Liver (tissue), 9 donors: Measurements from ENCODE around the gene MAGEF1. TPM values are rescaled to one million over a fixed set of nuclear protein-coding genes. Genes with fewer than 3 reads are reported as not detected.

Experiments used
- DNase-seq: peaks from one replicate; pipeline ENCODE4 v3.0.0-alpha.2; 2017; ENCODE audit warnings: low spot score
- H3K27ac ChIP-seq, 2 donors: one replicate each; pipeline ENCODE4 v1.7.0; 2013; ENCODE audit warnings: inconsistent platforms in 2 of 2, low read length in 2 of 2, control low read depth in 1 of 2, low read depth in 1 of 2, mild to moderate bottlenecking in 1 of 2
- H3K27me3 ChIP-seq, 4 donors: one replicate each; pipeline versions ENCODE4 v1.6.1 to v1.7.0; 2013; ENCODE audit warnings: low read length in 3 of 4, inconsistent platforms in 1 of 4, mild to moderate bottlenecking in 1 of 4, moderate library complexity in 1 of 4; ENCODE audit not compliant: control insufficient read depth in 4 of 4, insufficient read depth in 4 of 4
- H3K36me3 ChIP-seq, 4 donors: one replicate each; pipeline versions ENCODE4 v1.6.1 to v1.7.0; 2013; ENCODE audit warnings: low read length in 3 of 4, mild to moderate bottlenecking in 3 of 4, low read depth in 1 of 4, moderate library complexity in 1 of 4; ENCODE audit not compliant: control insufficient read depth in 4 of 4, insufficient read depth in 3 of 4
- H3K4me1 ChIP-seq, 4 donors: one replicate each; pipeline versions ENCODE4 v1.6.1 to v1.7.0; 2013; ENCODE audit warnings: low read length in 3 of 4, mild to moderate bottlenecking in 3 of 4, moderate library complexity in 1 of 4; ENCODE audit not compliant: control insufficient read depth in 4 of 4, insufficient read depth in 4 of 4
- H3K4me3 ChIP-seq, 3 donors: one replicate each; pipeline versions ENCODE4 v1.6.1 to v1.7.0; 2013; ENCODE audit warnings: low read length in 3 of 3, control low read depth in 1 of 3, low read depth in 1 of 3, mild to moderate bottlenecking in 1 of 3
- H3K9ac ChIP-seq, 2 donors: one replicate each; pipeline ENCODE4 v1.7.0; 2013; ENCODE audit warnings: low read length in 2 of 2, mild to moderate bottlenecking in 2 of 2, moderate library complexity in 2 of 2, control low read depth in 1 of 2, low read depth in 1 of 2
- H3K9me3 ChIP-seq, 4 donors: one replicate each; pipeline versions ENCODE4 v1.6.1 to v1.7.0; 2013; ENCODE audit warnings: low read length in 3 of 4; ENCODE audit not compliant: control insufficient read depth in 4 of 4
- ATF3 ChIP-seq: IDR thresholded peaks from 2 replicates; pipeline ENCODE4 v1.6.1; 2016; ENCODE audit warnings: antibody characterized with exemption
- FOXA1 ChIP-seq: IDR thresholded peaks from 2 replicates; pipeline ENCODE4 v1.6.1; 2016; ENCODE audit warnings: antibody characterized with exemption
- FOXA2 ChIP-seq: IDR thresholded peaks from 2 replicates; pipeline ENCODE4 v1.6.1; 2016; ENCODE audit warnings: antibody characterized with exemption
- HNF4A ChIP-seq, 2 donors: conservative IDR thresholded peaks; 2 replicates each; pipeline ENCODE4 v1.6.1; 2016; ENCODE audit warnings: antibody characterized with exemption in 2 of 2, mild to moderate bottlenecking in 2 of 2
- HNF4G ChIP-seq: IDR thresholded peaks from 2 replicates; pipeline ENCODE4 v1.6.1; 2016; ENCODE audit warnings: antibody characterized with exemption
- MAX ChIP-seq: IDR thresholded peaks from 2 replicates; pipeline ENCODE4 v1.6.1; 2016; ENCODE audit warnings: antibody characterized with exemption
- NR2F2 ChIP-seq: IDR thresholded peaks from 2 replicates; pipeline ENCODE4 v1.6.1; 2016; ENCODE audit warnings: antibody characterized with exemption
- RAD21 ChIP-seq, 2 donors: IDR thresholded peaks; 2 replicates each; pipeline ENCODE4 v1.6.1; 2016; ENCODE audit warnings: antibody characterized with exemption in 2 of 2, mild to moderate bottlenecking in 2 of 2
- RXRA ChIP-seq, 2 donors: IDR thresholded peaks; 2 replicates each; pipeline ENCODE4 v1.6.1; 2017 to 2018; ENCODE audit warnings: antibody characterized with exemption in 2 of 2, mild to moderate bottlenecking in 1 of 2
- SP1 ChIP-seq: IDR thresholded peaks from 2 replicates; pipeline ENCODE4 v1.6.1; 2018; ENCODE audit warnings: antibody characterized with exemption, mild to moderate bottlenecking
- TAF1 ChIP-seq: conservative IDR thresholded peaks from 2 replicates; pipeline ENCODE4 v1.6.1; 2016; ENCODE audit warnings: antibody characterized with exemption, mild to moderate bottlenecking
- YY1 ChIP-seq: IDR thresholded peaks from 2 replicates; pipeline ENCODE4 v1.6.1; 2016; ENCODE audit warnings: antibody characterized with exemption, mild to moderate bottlenecking
- ZBTB33 ChIP-seq: IDR thresholded peaks from 2 replicates; pipeline ENCODE4 v1.6.1; 2016; ENCODE audit warnings: antibody characterized with exemption
- WGBS: extraction: QIAGEN DNeasy Blood & Tissue Kit; methylation state at CpG from one replicate; pipeline ENCODE4 v1.1.7; 2013; 5-methylcytosine and 5-hydroxymethylcytosine counted together
- polyA plus RNA-seq, 2 donors: library from polyadenylated mRNA; stranded (reverse) in 1 of 2; unstranded in 1 of 2; fragments of 200-250 nt in 1 of 2; fragments of >200 nt in 1 of 2; fragmentation: Nextera tagmentation in 1 of 2; extraction: Ambion mirVana in 1 of 2; gene quantifications; one replicate each; pipeline versions ENCODE4 v1.2.1 to v1.2.3, GENCODE V29; 2013 to 2015
- total RNA-seq, 2 donors: library from RNA; depleted of rRNA; stranded (reverse); fragments of >200 nt; gene quantifications; one replicate each; pipeline ENCODE4 v1.2.3, GENCODE V29; 2014
- TF ChIP-seq, protein P1 (sequence below): fragments of 150-350 bp; IDR thresholded peaks from 2 replicates; pipeline ENCODE4 v1.5.1; 2017; ENCODE audit warnings: improper control_type of control experiment, low read depth, low read length; ENCODE audit not compliant: missing input control
- TF ChIP-seq, protein P2 (sequence below): IDR thresholded peaks from 2 replicates; pipeline ENCODE4 v1.6.1; 2016; ENCODE audit warnings: antibody characterized with exemption, mild to moderate bottlenecking
- donor health status: healthy.
- donor health status: healthy.
- donor health status: healthy.
- donor health status: healthy.
- donor health status: healthy.

Gene MAGEF1
- total and polyA plus RNA-seq, 4 donors: 12.9 to 15.5 (median 14.3) TPM

GRCh38 chr3:184697845-184698244 is 14.0 kb downstream of the MAGEF1 start:
- DNase-seq: no peak
- no peaks in the 10 kb centered on the region for H3K9me3 ChIP-seq
- peaks cover 0 to 4% (median 0%) of the 10 kb centered on the region in 4 donors for H3K4me1 ChIP-seq
- no peaks in the 10 kb centered on the region for H3K27me3 ChIP-seq
- no peak overlapping the region for H3K4me3 ChIP-seq
- no peak overlapping the region for H3K27ac ChIP-seq
- H3K9ac ChIP-seq: no peak overlapping the region
- no peaks in the 10 kb centered on the region for H3K36me3 ChIP-seq
- 96% methylated on average over 8 of the region's 8 CpGs for WGBS
- TF ChIP-seq TAF1: no peak
- no peak for TF ChIP-seq FOXA2
- TF ChIP-seq RXRA (IDR thresholded peaks at IDR 0.05): no peak
- TF ChIP-seq NR2F2: no peak
- no peak for TF ChIP-seq HNF4A (conservative IDR thresholded peaks at IDR 0.05)
- TF ChIP-seq RAD21 (IDR thresholded peaks at IDR 0.05): no peak
- no peak for TF ChIP-seq ZBTB33
- no peak for TF ChIP-seq HNF4G
- TF ChIP-seq, protein P1, sequence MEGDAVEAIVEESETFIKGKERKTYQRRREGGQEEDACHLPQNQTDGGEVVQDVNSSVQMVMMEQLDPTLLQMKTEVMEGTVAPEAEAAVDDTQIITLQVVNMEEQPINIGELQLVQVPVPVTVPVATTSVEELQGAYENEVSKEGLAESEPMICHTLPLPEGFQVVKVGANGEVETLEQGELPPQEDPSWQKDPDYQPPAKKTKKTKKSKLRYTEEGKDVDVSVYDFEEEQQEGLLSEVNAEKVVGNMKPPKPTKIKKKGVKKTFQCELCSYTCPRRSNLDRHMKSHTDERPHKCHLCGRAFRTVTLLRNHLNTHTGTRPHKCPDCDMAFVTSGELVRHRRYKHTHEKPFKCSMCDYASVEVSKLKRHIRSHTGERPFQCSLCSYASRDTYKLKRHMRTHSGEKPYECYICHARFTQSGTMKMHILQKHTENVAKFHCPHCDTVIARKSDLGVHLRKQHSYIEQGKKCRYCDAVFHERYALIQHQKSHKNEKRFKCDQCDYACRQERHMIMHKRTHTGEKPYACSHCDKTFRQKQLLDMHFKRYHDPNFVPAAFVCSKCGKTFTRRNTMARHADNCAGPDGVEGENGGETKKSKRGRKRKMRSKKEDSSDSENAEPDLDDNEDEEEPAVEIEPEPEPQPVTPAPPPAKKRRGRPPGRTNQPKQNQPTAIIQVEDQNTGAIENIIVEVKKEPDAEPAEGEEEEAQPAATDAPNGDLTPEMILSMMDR: no peak

GRCh38 chr3:184696697-184697096 is 15.2 kb downstream of the MAGEF1 start:
- H3K27me3 ChIP-seq: no peaks in the 10 kb centered on the region
- no peak overlapping the region for H3K4me3 ChIP-seq
- H3K36me3 ChIP-seq: no peaks in the 10 kb centered on the region
- H3K9ac ChIP-seq: no peak overlapping the region
- no peak overlapping the region for H3K27ac ChIP-seq
- no peak for DNase-seq
- no peaks in the 10 kb centered on the region for H3K9me3 ChIP-seq
- TF ChIP-seq ZBTB33 (no peak), HNF4A (conservative IDR thresholded peaks at IDR 0.05) (no peak), MAX (no peak), RXRA (IDR thresholded peaks at IDR 0.05) (no peak), YY1 (no peak), HNF4G (no peak), RAD21 (IDR thresholded peaks at IDR 0.05) (no peak), FOXA1 (no peak), SP1 (no peak), ATF3 (no peak)
- TF ChIP-seq, protein P2, sequence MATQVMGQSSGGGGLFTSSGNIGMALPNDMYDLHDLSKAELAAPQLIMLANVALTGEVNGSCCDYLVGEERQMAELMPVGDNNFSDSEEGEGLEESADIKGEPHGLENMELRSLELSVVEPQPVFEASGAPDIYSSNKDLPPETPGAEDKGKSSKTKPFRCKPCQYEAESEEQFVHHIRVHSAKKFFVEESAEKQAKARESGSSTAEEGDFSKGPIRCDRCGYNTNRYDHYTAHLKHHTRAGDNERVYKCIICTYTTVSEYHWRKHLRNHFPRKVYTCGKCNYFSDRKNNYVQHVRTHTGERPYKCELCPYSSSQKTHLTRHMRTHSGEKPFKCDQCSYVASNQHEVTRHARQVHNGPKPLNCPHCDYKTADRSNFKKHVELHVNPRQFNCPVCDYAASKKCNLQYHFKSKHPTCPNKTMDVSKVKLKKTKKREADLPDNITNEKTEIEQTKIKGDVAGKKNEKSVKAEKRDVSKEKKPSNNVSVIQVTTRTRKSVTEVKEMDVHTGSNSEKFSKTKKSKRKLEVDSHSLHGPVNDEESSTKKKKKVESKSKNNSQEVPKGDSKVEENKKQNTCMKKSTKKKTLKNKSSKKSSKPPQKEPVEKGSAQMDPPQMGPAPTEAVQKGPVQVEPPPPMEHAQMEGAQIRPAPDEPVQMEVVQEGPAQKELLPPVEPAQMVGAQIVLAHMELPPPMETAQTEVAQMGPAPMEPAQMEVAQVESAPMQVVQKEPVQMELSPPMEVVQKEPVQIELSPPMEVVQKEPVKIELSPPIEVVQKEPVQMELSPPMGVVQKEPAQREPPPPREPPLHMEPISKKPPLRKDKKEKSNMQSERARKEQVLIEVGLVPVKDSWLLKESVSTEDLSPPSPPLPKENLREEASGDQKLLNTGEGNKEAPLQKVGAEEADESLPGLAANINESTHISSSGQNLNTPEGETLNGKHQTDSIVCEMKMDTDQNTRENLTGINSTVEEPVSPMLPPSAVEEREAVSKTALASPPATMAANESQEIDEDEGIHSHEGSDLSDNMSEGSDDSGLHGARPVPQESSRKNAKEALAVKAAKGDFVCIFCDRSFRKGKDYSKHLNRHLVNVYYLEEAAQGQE: no peak
- WGBS: 68% methylated on average over 8 of the region's 8 CpGs
- peaks cover 0 to 4% (median 0%) of the 10 kb centered on the region in 4 donors for H3K4me1 ChIP-seq
